HG03571 (cell line): ENCODE measurements around the gene RPTOR.

Experiments
- ATAC-seq: cut with Tn5 transposase; IDR thresholded peaks from one replicate; pipeline ENCODE4 v1.9.1; 2021; ENCODE audit not compliant: unreplicated experiment

Gene RPTOR

GRCh38 chr17:80853076-80853475 is 308.4 kb downstream of the RPTOR start:
- no peak for ATAC-seq

- no peak for ATAC-seq
Measured at GRCh38 chr17:80854220-80854619, 309.6 kb downstream of the RPTOR start.

GRCh38 chr17:80855196-80855947 is 310.7 kb downstream of the RPTOR start:
- ATAC-seq = no peak

- no peak for ATAC-seq
Measured at GRCh38 chr17:80855948-80856862, 311.6 kb downstream of the RPTOR start.

GRCh38 chr17:80856863-80857755 is 312.5 kb downstream of the RPTOR start:
- ATAC-seq = no peak

GRCh38 chr17:80857756-80858171 is 313.1 kb downstream of the RPTOR start:
- no peak for ATAC-seq

- ATAC-seq = no peak
Measured at GRCh38 chr17:80858301-80859001, 313.8 kb downstream of the RPTOR start.

- no peak for ATAC-seq
Measured at GRCh38 chr17:80859002-80859941, 314.6 kb downstream of the RPTOR start.

GRCh38 chr17:80860101-80860671 is 315.5 kb downstream of the RPTOR start:
- no peak for ATAC-seq

- no peak for ATAC-seq
Measured at GRCh38 chr17:80860703-80861417, 316.2 kb downstream of the RPTOR start.

- ATAC-seq = no peak
Measured at GRCh38 chr17:80861418-80861815, 316.8 kb downstream of the RPTOR start.

GRCh38 chr17:80861892-80862291 is 317.3 kb downstream of the RPTOR start:
- no peak for ATAC-seq

- no peak for ATAC-seq
Measured at GRCh38 chr17:80862481-80862961, 317.9 kb downstream of the RPTOR start.

- ATAC-seq = no peak
Measured at GRCh38 chr17:80862978-80863377, 318.3 kb downstream of the RPTOR start.

- no peak for ATAC-seq
Measured at GRCh38 chr17:80863626-80864025, 319.0 kb downstream of the RPTOR start.

- no peak for ATAC-seq
Measured at GRCh38 chr17:80864751-80865150, 320.1 kb downstream of the RPTOR start.

GRCh38 chr17:80866050-80866793 is 321.6 kb downstream of the RPTOR start:
- no peak for ATAC-seq
